Stimulated activated effector memory CD8-positive, alpha-beta T cell treated with anti-CD3 and anti-CD28 coated beads, Interleukin-12 subunit alpha, Interleukin-12 subunit beta, amount 100 ng/mL, for 72 hours (primary cell): Measurements from ENCODE around the gene NPLOC4.

ENCODE experiments used
- ATAC-seq: fragments of 150-1000 bp; cut with Tn5 transposase; 2 replicates; pipeline ENCODE4 v1.10.0; 2021
- DNase-seq, 2 donors: peaks; one replicate each; pipeline ENCODE4 v3.0.0; 2021 to 2022; ENCODE audit warnings: low spot score in 2 of 2
- H3K27ac Mint-ChIP-seq: one replicate; pipeline ENCODE4 v1.8.0; 2022; ENCODE audit warnings: mild to moderate bottlenecking, mixed read lengths
- H3K36me3 Mint-ChIP-seq: one replicate; pipeline ENCODE4 v1.8.0; 2022; ENCODE audit warnings: mild to moderate bottlenecking, mixed read lengths
- H3K4me1 Mint-ChIP-seq: one replicate; pipeline ENCODE4 v1.8.0; 2022; ENCODE audit warnings: mixed read lengths
- H3K4me3 Mint-ChIP-seq: one replicate; pipeline ENCODE4 v1.8.0; 2022; ENCODE audit warnings: mild to moderate bottlenecking, mixed read lengths
- H3K9me3 Mint-ChIP-seq: one replicate; pipeline ENCODE4 v1.8.0; 2022; ENCODE audit warnings: mixed read lengths

The NPLOC4 gene

DNA sequence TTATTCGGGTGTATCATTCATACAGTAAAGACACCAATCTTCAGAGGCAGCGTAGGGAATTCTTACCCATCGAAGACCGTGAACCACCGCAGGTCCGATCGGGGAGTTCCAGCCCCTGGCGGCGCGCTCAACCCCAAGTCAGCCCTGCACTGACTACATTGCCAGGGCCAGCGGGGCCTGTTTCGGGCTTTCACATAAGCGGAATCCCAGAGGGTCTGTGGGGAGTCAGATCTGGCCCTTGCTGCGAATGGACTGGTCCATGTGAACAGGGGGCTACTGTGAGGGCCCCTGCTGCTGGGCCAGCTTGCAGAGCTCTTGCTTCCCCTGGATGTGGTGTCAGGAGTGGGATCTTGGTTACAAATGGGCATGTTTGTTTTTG, 11.8 kb upstream of the NPLOC4 start:
- Mint-ChIP-seq H3K4me1 (peaks cover 7% of the 10 kb centered on the region), H3K4me3 (no peak overlapping the region), H3K27ac (no peak overlapping the region), H3K9me3 (no peaks in the 10 kb centered on the region), H3K36me3 (peaks cover 4% of the 10 kb centered on the region)
- no peak for ATAC-seq
- DNase-seq, result no peak

GRCh38 chr17:81648013-81648706, 11.2 kb upstream of the NPLOC4 start:
- H3K9me3 Mint-ChIP-seq, result no peaks in the 10 kb centered on the region
- H3K36me3 Mint-ChIP-seq, result no peaks in the 10 kb centered on the region
- H3K27ac Mint-ChIP-seq, result no peak overlapping the region
- H3K4me1 Mint-ChIP-seq, result peaks cover 2% of the 10 kb centered on the region
- DNase-seq, result no peak
- no peak for ATAC-seq
- H3K4me3 Mint-ChIP-seq, result no peak overlapping the region

DNA sequence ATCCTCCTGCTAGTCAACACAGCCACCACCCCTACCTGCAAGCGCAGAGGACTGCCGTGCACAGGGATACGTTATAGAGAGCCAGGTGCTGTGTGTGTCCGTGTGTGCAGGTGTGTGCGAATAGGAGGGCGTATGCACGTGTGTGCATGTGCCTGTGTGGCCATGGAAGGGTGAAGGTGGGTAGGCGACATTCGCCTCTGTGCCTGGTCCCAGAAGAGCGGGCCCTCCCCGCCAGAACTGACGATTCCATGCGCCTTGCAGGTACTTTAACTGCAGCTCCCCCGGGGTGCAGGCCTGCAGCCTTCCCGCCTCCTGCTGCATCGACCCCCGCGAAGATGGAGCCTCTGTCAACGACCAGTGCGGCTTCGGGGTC, 10.7 kb upstream of the NPLOC4 start:
- DNase-seq (no peak), ATAC-seq (no peak)
- Mint-ChIP-seq H3K9me3 (no peaks in the 10 kb centered on the region), H3K27ac (no peak overlapping the region), H3K36me3 (no peaks in the 10 kb centered on the region), H3K4me3 (no peak overlapping the region), H3K4me1 (no peaks in the 10 kb centered on the region)

DNA sequence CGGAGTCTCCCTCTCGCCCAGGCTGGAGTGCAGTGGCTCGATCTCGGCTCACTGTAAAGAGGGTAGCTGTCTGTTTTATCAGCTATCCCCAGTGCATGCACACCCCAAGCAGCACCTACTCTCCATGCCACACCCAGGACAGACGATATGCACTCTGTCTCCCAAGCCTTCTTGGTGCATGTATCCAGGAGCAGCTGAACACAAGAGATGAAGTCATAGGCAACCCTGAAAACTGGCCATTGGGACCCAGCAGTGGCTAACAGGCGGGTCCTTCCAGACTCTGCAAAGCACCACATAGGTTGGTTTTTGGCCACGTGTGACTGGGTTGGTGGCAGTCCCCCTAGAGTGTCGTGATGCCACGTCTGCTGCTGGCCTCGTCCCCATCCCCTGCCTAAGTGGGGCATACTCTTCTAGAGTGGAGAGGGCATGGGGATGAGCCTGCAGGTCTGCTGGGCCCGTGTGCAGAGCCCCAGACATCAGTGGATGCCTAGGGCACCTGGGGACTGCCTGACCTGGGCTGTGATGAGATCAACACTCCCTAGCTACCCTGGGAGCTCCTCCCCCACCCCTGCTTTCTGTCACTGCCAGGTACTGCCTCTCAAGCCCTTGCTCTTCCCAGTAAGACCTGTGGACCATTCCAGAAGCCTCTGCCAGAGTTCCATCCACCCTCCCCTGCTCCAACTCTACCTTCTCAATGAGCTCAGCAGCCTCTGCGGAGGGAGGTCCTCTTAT, 10.1 kb upstream of the NPLOC4 start:
- Mint-ChIP-seq H3K36me3 (no peaks in the 10 kb centered on the region), H3K9me3 (no peaks in the 10 kb centered on the region), H3K4me1 (no peaks in the 10 kb centered on the region), H3K4me3 (no peak overlapping the region), H3K27ac (no peak overlapping the region)
- ATAC-seq (no peak), DNase-seq (no peak)

GRCh38 chr17:81644976-81645952, 8.4 kb upstream of the NPLOC4 start:
- Mint-ChIP-seq H3K4me1 (no peaks in the 10 kb centered on the region), H3K36me3 (no peaks in the 10 kb centered on the region), H3K9me3 (no peaks in the 10 kb centered on the region), H3K4me3 (no peak overlapping the region), H3K27ac (no peak overlapping the region)
- DNase-seq, result no peak
- no peak for ATAC-seq

DNA sequence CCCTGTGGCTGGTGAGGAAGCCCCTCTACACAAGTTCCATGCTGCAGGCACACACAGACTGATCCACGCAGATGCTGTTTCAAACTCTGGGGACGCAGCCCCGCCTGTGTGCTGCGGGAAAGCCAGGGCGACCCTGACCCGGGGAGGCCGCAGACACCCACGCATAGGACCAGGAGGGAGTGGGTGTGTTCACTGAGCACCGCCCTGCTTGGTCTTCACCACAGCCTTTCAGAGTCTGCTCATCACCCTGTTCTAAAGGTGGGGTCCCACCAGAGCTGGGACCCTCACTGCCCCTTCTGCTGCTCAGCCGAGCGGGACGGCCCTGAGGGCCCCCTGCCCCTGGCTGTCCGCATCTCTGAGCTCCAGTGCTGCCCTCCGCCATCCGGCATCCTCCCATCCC, 7.6 kb upstream of the NPLOC4 start:
- DNase-seq, result no peak
- no peaks in the 10 kb centered on the region for H3K4me1 Mint-ChIP-seq
- ATAC-seq, result peak; percentile 32
- no peaks in the 10 kb centered on the region for H3K9me3 Mint-ChIP-seq
- H3K27ac Mint-ChIP-seq, result peak overlapping the region; percentile 58
- H3K4me3 Mint-ChIP-seq, result no peak overlapping the region
- no peaks in the 10 kb centered on the region for H3K36me3 Mint-ChIP-seq

- no peak overlapping the region for H3K4me3 Mint-ChIP-seq
- no peaks in the 10 kb centered on the region for H3K36me3 Mint-ChIP-seq
- no peaks in the 10 kb centered on the region for H3K4me1 Mint-ChIP-seq
- ATAC-seq (no peak), DNase-seq (no peak)
- H3K9me3 Mint-ChIP-seq, result no peaks in the 10 kb centered on the region
- H3K27ac Mint-ChIP-seq, result no peak overlapping the region
These were observed 5.0 kb upstream of the NPLOC4 start for GRCh38 chr17:81641825-81642489.

GRCh38 chr17:81640011-81640410, 3.1 kb upstream of the NPLOC4 start:
- Mint-ChIP-seq H3K4me1 (peaks cover 12% of the 10 kb centered on the region), H3K36me3 (peaks cover 15% of the 10 kb centered on the region), H3K4me3 (no peak overlapping the region), H3K27ac (no peak overlapping the region), H3K9me3 (no peaks in the 10 kb centered on the region)
- ATAC-seq (no peak), DNase-seq (no peak)

- no peak for ATAC-seq
- Mint-ChIP-seq H3K4me3 (no peak overlapping the region), H3K27ac (no peak overlapping the region), H3K9me3 (no peaks in the 10 kb centered on the region), H3K36me3 (peaks cover 28% of the 10 kb centered on the region), H3K4me1 (peaks cover 12% of the 10 kb centered on the region)
- DNase-seq, result no peak
These were observed 1.8 kb upstream of the NPLOC4 start for GRCh38 chr17:81638683-81639082.

DNA sequence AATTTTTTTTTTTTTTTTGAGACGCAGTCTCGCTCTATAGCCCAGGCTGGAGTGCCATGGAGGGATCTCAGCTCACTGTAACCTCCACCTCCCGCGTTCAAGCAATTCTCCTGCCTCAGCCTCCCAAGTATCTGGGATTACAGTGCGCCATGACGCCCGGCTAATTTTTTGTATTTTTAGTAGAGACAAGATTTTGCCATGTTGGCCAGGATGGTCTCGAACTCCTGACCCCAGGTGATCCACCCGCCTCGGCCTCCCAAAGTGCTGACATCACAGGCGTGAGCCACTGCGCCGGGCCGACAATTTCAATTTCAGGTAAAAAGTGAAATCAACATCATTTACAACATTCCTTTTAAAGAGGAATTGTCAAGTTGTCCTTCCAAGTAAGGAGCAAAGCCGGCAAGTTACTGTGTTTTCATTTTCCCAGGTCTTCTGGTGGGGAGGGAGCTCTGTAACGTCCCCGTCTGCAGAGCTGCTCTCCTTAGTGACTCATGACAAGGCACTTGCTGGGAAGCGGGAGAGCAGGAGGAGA, 873 bp downstream of the NPLOC4 start:
- peaks cover 12% of the 10 kb centered on the region for H3K4me1 Mint-ChIP-seq
- peak overlapping the region; percentile 98 for H3K27ac Mint-ChIP-seq
- H3K4me3 Mint-ChIP-seq, result peak overlapping the region; percentile 96
- H3K9me3 Mint-ChIP-seq, result no peaks in the 10 kb centered on the region
- peaks cover 50% of the 10 kb centered on the region for H3K36me3 Mint-ChIP-seq
- ATAC-seq, result peak; percentile 41
- no peak for DNase-seq

GRCh38 chr17:81635431-81635830, 1.5 kb downstream of the NPLOC4 start:
- Mint-ChIP-seq H3K27ac (peak overlapping the region; percentile 98), H3K4me3 (peak overlapping the region; percentile 96), H3K9me3 (no peaks in the 10 kb centered on the region), H3K36me3 (peaks cover 56% of the 10 kb centered on the region), H3K4me1 (peaks cover 12% of the 10 kb centered on the region)
- DNase-seq, result no peak
- ATAC-seq, result no peak

DNA sequence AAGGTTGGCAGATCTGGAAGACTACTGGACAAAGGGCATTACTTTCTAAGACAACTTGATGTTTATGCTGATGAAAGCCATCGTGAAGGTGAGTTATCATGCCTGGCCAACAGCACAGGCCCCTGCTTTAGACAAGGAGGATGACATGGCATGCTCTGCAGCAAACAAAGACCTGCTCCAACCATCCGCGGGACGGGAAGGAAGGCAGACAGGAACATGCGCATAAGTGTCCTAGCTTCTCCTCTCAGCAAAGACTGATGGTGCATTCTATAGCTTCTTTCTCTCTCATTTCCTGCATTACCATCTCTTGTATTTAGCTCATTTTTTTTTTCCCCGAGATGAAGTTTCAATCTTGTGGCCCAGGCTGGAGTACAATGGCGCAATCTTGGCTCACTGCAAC, 5.4 kb downstream of the NPLOC4 start:
- Mint-ChIP-seq H3K36me3 (peaks cover 94% of the 10 kb centered on the region), H3K4me3 (no peak overlapping the region), H3K27ac (no peak overlapping the region), H3K4me1 (peaks cover 12% of the 10 kb centered on the region), H3K9me3 (no peaks in the 10 kb centered on the region)
- DNase-seq (no peak), ATAC-seq (no peak)

DNA sequence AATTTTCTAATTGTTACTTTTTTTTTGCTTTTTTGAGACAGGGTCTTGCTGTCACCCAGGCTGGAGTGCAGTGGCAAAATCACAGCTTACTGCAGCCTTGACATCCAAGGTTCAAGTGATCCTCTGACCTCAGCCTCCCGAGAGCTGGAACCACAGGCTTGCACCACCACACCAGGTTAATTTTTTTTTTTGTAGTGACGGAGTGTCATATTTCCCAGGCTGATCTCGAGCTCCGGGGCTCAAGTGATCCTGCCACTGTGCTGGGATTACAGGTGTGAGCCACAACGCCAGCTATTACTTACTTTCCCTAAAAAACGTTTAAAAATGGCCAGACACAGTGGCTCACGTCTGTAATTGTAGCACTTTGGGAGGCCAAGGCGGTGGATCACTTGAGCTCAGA, 6.6 kb downstream of the NPLOC4 start:
- DNase-seq (no peak), ATAC-seq (no peak)
- H3K27ac Mint-ChIP-seq, result peak overlapping the region; percentile 26
- H3K9me3 Mint-ChIP-seq, result no peaks in the 10 kb centered on the region
- H3K4me1 Mint-ChIP-seq, result peaks cover 3% of the 10 kb centered on the region
- H3K36me3 Mint-ChIP-seq, result peaks cover 94% of the 10 kb centered on the region
- H3K4me3 Mint-ChIP-seq, result no peak overlapping the region

- peaks cover 28% of the 10 kb centered on the region for H3K4me1 Mint-ChIP-seq
- no peak for ATAC-seq
- H3K36me3 Mint-ChIP-seq, result peaks cover 88% of the 10 kb centered on the region
- DNase-seq, result no peak
- no peak overlapping the region for H3K4me3 Mint-ChIP-seq
- no peaks in the 10 kb centered on the region for H3K9me3 Mint-ChIP-seq
- H3K27ac Mint-ChIP-seq, result no peak overlapping the region
These were observed 15.3 kb downstream of the NPLOC4 start for GRCh38 chr17:81621494-81622130.
